ENCODE measurements around the gene CTNNA3.

The CTNNA3 gene

DNA sequence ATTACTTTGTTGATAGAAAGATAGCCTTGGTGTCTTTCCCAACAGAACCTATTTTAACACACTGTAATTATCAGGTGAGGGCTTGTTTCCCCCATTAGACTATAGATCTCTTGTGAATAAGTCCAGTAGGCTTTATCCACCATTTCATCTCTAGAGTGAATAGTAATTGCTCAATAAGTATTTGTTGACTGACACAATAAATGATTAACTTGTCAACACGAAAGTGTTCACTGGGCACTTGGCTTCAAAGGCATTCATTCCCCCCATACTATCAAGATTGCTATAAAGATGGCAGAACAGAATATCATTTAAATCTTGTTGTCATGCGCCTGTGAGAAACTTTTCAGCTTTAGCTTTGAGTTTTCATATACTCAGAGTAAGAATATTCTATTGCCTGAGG, 1194.6 kb downstream of the CTNNA3 start:
- TF ChIP-seq, protein P1, sequence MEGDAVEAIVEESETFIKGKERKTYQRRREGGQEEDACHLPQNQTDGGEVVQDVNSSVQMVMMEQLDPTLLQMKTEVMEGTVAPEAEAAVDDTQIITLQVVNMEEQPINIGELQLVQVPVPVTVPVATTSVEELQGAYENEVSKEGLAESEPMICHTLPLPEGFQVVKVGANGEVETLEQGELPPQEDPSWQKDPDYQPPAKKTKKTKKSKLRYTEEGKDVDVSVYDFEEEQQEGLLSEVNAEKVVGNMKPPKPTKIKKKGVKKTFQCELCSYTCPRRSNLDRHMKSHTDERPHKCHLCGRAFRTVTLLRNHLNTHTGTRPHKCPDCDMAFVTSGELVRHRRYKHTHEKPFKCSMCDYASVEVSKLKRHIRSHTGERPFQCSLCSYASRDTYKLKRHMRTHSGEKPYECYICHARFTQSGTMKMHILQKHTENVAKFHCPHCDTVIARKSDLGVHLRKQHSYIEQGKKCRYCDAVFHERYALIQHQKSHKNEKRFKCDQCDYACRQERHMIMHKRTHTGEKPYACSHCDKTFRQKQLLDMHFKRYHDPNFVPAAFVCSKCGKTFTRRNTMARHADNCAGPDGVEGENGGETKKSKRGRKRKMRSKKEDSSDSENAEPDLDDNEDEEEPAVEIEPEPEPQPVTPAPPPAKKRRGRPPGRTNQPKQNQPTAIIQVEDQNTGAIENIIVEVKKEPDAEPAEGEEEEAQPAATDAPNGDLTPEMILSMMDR (IDR thresholded peaks at IDR 0.05; ENCODE audit: low read depth, low read length) = no peak

DNA sequence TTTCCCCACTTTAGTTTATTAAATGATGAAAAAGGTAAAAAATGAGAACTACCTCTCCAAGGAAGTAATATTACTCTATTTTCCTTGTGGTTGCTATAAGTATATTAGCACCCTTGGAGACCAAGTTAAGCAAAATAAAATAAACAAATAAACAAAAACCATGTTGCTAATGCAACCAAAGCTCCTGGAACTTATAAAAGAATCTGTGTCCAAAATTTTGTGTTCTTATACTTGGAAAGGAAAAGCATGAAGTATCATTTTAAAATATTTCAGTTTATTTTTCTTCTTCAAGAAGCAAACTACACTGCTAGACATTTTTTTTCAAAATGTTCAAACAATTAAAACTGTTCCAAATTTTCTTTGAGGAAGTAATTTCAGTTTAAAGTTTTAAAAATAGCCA, 1212.0 kb downstream of the CTNNA3 start:
- no peak overlapping the region for H3K4me3 ChIP-seq (ENCODE audit: low read depth, low read length)
- TF ChIP-seq, protein P1 (IDR thresholded peaks at IDR 0.05; ENCODE audit: low read depth, low read length) = no peak

More for the DNA sequence above, 1194.6 kb downstream of the CTNNA3 start:
- H3K4me3 ChIP-seq (ENCODE audit: low read depth, low read length) = no peak overlapping the region

DNA sequence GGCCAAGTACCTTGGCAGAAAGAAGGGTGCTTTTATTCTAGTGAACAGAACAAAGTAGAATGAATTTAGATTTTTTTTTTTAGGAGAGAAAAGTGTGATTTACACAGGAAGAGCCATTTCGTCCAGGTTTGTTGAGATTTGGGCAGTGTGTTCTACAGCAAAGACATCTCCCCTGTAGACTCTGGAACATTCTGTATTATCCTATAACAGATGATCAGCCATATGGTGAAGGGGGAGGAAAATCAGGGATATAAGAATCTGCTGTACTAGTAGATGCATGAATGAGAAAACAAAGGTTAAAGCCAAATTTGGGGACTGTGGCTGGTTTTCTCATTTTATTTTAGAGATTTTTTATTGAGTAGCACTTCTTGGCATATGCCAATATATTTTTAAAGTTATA, 1223.8 kb downstream of the CTNNA3 start:
- H3K4me3 ChIP-seq (ENCODE audit: low read depth, low read length) = no peak overlapping the region
- TF ChIP-seq, protein P1 (IDR thresholded peaks at IDR 0.05; ENCODE audit: low read depth, low read length) = no peak

DNA sequence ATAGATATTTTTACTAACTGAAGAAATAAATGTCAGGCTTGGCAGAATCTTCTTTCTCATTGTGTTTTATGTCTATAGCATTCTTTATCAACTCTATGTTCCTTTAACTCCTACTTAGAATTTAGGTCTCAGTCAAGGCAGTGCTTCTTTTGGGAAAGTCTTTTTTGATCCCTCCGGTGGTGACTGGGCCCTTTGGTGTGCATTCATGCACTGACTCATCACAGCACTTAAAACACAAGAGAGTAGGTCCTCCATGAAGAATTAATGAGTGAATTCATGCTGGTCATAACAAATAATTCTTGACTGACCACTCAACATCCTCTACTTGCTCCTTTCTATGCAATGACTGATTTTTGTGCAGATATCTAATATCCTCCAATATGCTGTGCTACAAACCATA, 1229.0 kb downstream of the CTNNA3 start:
- H3K4me3 ChIP-seq (ENCODE audit: low read depth, low read length) = no peak overlapping the region
- TF ChIP-seq, protein P1 (IDR thresholded peaks at IDR 0.05; ENCODE audit: low read depth, low read length) = no peak

DNA sequence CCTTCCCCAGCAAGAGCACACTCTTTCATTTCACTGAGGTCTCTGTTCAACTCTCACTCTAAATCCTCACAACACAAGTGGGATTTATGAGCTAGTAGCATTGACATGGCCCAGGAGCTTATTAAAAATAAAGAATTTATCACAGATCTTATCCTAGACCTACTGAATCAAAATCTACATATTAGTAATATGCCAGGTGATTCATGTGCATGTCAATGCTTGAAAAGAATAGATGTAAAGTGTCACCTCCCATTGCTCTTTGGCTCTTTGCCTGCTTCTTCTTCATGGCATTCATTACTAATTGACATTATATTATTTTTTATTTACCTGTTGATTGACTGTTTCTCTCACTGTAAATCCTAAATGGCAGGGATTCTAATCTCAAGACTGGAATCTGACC, 1229.4 kb downstream of the CTNNA3 start:
- TF ChIP-seq, protein P1 (IDR thresholded peaks at IDR 0.05; ENCODE audit: low read depth, low read length) = no peak
- H3K4me3 ChIP-seq (ENCODE audit: low read depth, low read length) = no peak overlapping the region

DNA sequence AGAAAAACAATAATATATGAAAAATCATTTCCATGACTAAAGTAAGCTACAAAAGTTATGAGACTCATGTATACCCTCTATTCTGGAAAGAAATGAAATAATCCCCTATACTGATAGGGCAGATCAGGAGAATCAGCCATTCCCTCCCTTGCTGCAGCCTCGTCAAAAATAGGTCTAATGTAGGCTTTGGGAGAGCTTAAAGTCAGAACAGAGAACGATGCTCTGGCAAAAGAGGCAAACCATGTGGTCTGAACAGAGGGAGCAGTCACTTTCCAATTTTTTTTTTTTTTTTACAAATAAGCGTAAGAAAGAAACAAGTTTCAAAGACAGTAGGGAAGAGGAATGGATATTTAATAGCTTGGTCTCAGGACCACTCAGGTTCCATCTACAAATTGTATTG, 1232.4 kb downstream of the CTNNA3 start:
- TF ChIP-seq, protein P1 (IDR thresholded peaks at IDR 0.05; ENCODE audit: low read depth, low read length) = no peak
- H3K4me3 ChIP-seq (ENCODE audit: low read depth, low read length) = no peak overlapping the region

DNA sequence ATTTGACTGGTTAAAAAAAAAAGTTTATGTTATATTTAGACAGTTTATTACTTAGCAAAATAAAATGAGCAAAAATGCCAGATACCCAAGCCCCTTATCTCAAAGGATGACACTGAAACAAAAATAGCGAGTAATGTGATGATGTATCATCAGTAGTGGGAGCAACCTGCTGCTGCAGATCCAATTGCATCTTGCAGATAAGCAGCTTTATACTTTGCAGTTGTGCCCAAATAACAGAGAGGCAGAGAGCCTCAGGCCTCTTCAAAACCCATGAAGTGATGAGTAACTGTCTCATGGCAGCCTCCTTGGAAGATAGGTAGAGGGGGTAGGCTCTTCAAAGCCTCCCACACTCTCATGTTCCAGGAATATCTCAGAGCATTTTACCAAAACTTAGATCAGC, 1238.4 kb downstream of the CTNNA3 start:
- TF ChIP-seq, protein P1 (IDR thresholded peaks at IDR 0.05; ENCODE audit: low read depth, low read length) = no peak
- H3K4me3 ChIP-seq (ENCODE audit: low read depth, low read length) = no peak overlapping the region
